ENCODE data around the gene SLC6A4. TPM values are rescaled to one million over a fixed set of nuclear protein-coding genes. Genes with fewer than 3 reads are reported as not detected.

SLC6A4 gene
- total RNA-seq, 1 experiment from 2014 or later: 0.30 TPM

DNA sequence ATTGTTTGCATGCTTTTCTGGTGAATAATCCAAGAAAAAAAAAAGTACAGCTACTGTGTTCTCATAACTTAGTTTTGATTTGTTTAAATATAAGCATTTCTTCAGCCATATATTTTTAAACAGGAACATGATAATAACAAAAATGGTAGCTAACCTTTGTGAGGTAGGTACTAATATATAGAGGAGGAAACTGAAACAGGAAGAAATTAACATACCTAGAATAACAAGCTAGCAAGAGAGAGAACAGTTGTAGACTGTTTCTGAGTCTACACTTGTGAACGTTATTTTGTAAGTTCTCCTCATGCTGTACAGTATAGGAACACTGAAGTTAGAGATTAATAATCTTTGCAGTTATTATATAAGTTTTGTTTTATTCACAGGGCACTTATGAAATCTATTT is 69.5 kb downstream of the SLC6A4 start:
- H3K9me3 ChIP-seq (ENCODE audit: control insufficient read depth in 1 of 2, insufficient read depth in 1 of 2, low read depth in 1 of 2, low read length in 2 of 2): no peaks in the 10 kb centered on the region
- peaks cover 4% of the 10 kb centered on the region; the same call in 1 of the 2 replicates for H4K20me1 ChIP-seq (ENCODE audit: insufficient read depth)
- TF ChIP-seq ZNF274 (IDR thresholded peaks at IDR 0.05; ENCODE audit: low read depth, low read length) (no peak), CBX3 (IDR thresholded peaks at IDR 0.05; ENCODE audit: low read depth) (no peak), ZFX (IDR thresholded peaks at IDR 0.05) (no peak)
- no peak overlapping the region for H3K4me2 ChIP-seq (ENCODE audit: low read length)
- RAD21 ChIA-PET (ENCODE audit: low non-redundant PET in 1 of 2, low total read pairs in 2 of 2, uncharacterized antibody in 2 of 2, unreplicated experiment in 2 of 2): no interaction called here
- H3K4me1 ChIP-seq (ENCODE audit: control insufficient read depth in 1 of 2, insufficient read depth in 2 of 2, low read length in 2 of 2): no peaks in the 10 kb centered on the region
- no peak overlapping the region for H3K9ac ChIP-seq (ENCODE audit: low read length)
- no TSS peak for BruUV-seq (replicated peaks)
- ATAC-seq (no peak), DNase-seq (ENCODE audit: low read depth, low spot score) (no peak)
- H3K36me3 ChIP-seq (ENCODE audit: control insufficient read depth in 1 of 2, insufficient read depth in 2 of 2, low read length in 2 of 2): no peaks in the 10 kb centered on the region; a peak in 1 of 4 replicates
- no peak overlapping the region for H3K4me3 ChIP-seq (replicated peaks in 1 of 2; ENCODE audit: low read depth in 1 of 2, low read length in 2 of 2)
- intact Hi-C loops (cut with micrococcal nuclease): no loop called here
- no peak overlapping the region for H2AFZ ChIP-seq (ENCODE audit: low read depth, low read length, poor library complexity, severe bottlenecking)
- H3K27me3 ChIP-seq (ENCODE audit: insufficient read depth, low read length): no peaks in the 10 kb centered on the region
- POLR2A ChIA-PET: no interaction called here
- CTCF ChIA-PET: no interaction called here
- peaks cover 89% of the 10 kb centered on the region for H3K79me2 ChIP-seq (ENCODE audit: insufficient read depth, low read length)
- H3K27ac ChIP-seq (ENCODE audit: low read depth, low read length): no peak overlapping the region
- H3K9me2 ChIP-seq (ENCODE audit: insufficient read depth): no peaks in the 10 kb centered on the region

- no TSS peak for BruUV-seq (replicated peaks)
- intact Hi-C loops (cut with micrococcal nuclease): no loop called here
- POLR2A ChIA-PET: no interaction called here
These were observed 70.3 kb downstream of the SLC6A4 start for GRCh38 chr17:30165147-30165546.

More at GRCh38 chr17:30165147-30165546, 70.3 kb downstream of the SLC6A4 start:
- Histone ChIP-seq H3K9me2 (ENCODE audit: insufficient read depth) (no peaks in the 10 kb centered on the region), H3K4me3 (replicated peaks in 1 of 2; ENCODE audit: low read depth in 1 of 2, low read length in 2 of 2) (no peak overlapping the region), H3K27ac (ENCODE audit: low read depth, low read length) (no peak overlapping the region), H3K4me1 (ENCODE audit: control insufficient read depth in 1 of 2, insufficient read depth in 2 of 2, low read length in 2 of 2) (no peaks in the 10 kb centered on the region), H3K36me3 (ENCODE audit: control insufficient read depth in 1 of 2, insufficient read depth in 2 of 2, low read length in 2 of 2) (no peaks in the 10 kb centered on the region; a peak in 1 of 4 replicates), H3K9me3 (ENCODE audit: control insufficient read depth in 1 of 2, insufficient read depth in 1 of 2, low read depth in 1 of 2, low read length in 2 of 2) (no peaks in the 10 kb centered on the region), H3K4me2 (ENCODE audit: low read length) (no peak overlapping the region), H4K20me1 (ENCODE audit: insufficient read depth) (peaks cover 4% of the 10 kb centered on the region; the same call in 1 of the 2 replicates), H3K9ac (ENCODE audit: low read length) (no peak overlapping the region), H3K27me3 (ENCODE audit: insufficient read depth, low read length) (no peaks in the 10 kb centered on the region), H3K79me2 (ENCODE audit: insufficient read depth, low read length) (peaks cover 89% of the 10 kb centered on the region), H2AFZ (ENCODE audit: low read depth, low read length, poor library complexity, severe bottlenecking) (no peak overlapping the region)
- RAD21 ChIA-PET (ENCODE audit: low non-redundant PET in 1 of 2, low total read pairs in 2 of 2, uncharacterized antibody in 2 of 2, unreplicated experiment in 2 of 2): no interaction called here
- CTCF ChIA-PET: no interaction called here
- DNase-seq (ENCODE audit: low read depth, low spot score) (no peak), ATAC-seq (no peak)
- TF ChIP-seq SRF (IDR thresholded peaks at IDR 0.05; ENCODE audit: low read depth) (no peak), POLR2A (IDR thresholded peaks at IDR 0.05; ENCODE audit: borderline replicate concordance, extremely low read depth, insufficient read depth, insufficient read length) (no peak), YY1 (IDR thresholded peaks at IDR 0.05; ENCODE audit: extremely low read depth, insufficient replicate concordance, low read depth, low read length) (no peak)
